ENCODE results near the gene MYCN. TPM values are rescaled to one million over a fixed set of nuclear protein-coding genes. Genes with fewer than 3 reads are reported as not detected.

The MYCN gene
- total and polyA plus RNA-seq, 2 donors (not counting 3 experiments of a cell fraction or from before 2014, with no cell fraction given): 0.47 to 6.8 TPM

- no peaks in the 10 kb centered on the region for H3K79me2 ChIP-seq (ENCODE audit: control insufficient read depth, insufficient read depth, low read length)
- dilution Hi-C loops (cut with MboI; ENCODE audit: extremely low pct_ligation_motif_present, low sequenced_read_pairs): no loop called here
Measured at GRCh38 chr2:15969214-15969613, 28.9 kb downstream of the MYCN start.

More at GRCh38 chr2:15969214-15969613, 28.9 kb downstream of the MYCN start:
- Histone ChIP-seq H3K4me1 (ENCODE audit: control insufficient read depth, extremely low read depth, insufficient read depth, low read length) (no peaks in the 10 kb centered on the region), H3K36me3 (ENCODE audit: control insufficient read depth in 2 of 2, extremely low read depth in 1 of 2, insufficient read depth in 2 of 2, low read length in 2 of 2) (no peaks in the 10 kb centered on the region), H3K4me2 (ENCODE audit: insufficient read depth, low read length) (no peak overlapping the region), H3K9me3 (replicated peaks; ENCODE audit: control insufficient read depth, insufficient read depth, low read length) (no peaks in the 10 kb centered on the region), H2AFZ (ENCODE audit: low read depth, low read length) (no peak overlapping the region), H3K9ac (replicated peaks; ENCODE audit: extremely low read depth, insufficient read depth, low read length) (no peak overlapping the region), H3K9me1 (replicated peaks; ENCODE audit: control insufficient read depth, extremely low read depth, insufficient read depth, low read length) (no peaks in the 10 kb centered on the region), H3K27me3 (ENCODE audit: control insufficient read depth in 2 of 2, insufficient read depth in 2 of 2, low read length in 2 of 2) (no peaks in the 10 kb centered on the region), H4K20me1 (replicated peaks; ENCODE audit: control insufficient read depth, extremely low read depth, insufficient read depth, low read length) (no peaks in the 10 kb centered on the region), H3K4me3 (replicated peaks in 1 of 3; ENCODE audit: insufficient read depth in 1 of 3, low read depth in 1 of 3, low read length in 3 of 3) (no peak overlapping the region), H3K27ac (ENCODE audit: insufficient read depth, low read depth, low read length) (no peak overlapping the region)
- CTCF ChIA-PET: no interaction called here
- FAIRE-seq (no peak), DNase-seq (ENCODE audit: low read depth, low spot score) (no peak)
- BruUV-seq (replicated peaks): no TSS peak
- TF ChIP-seq EZH2 (IDR thresholded peaks at IDR 0.05; ENCODE audit: borderline replicate concordance, low read depth, low read length, severe bottlenecking): no peak
- TF ChIP-seq POLR2AphosphoS5 (IDR thresholded peaks at IDR 0.05; ENCODE audit: insufficient read depth, low read depth, low read length): no peak
- TF ChIP-seq POLR2A (IDR thresholded peaks at IDR 0.05; ENCODE audit: low read depth, low read length): no peak
- TF ChIP-seq MYC (IDR thresholded peaks at IDR 0.05; ENCODE audit: low read depth, low read length): no peak
- TF ChIP-seq JUN (IDR thresholded peaks at IDR 0.05; ENCODE audit: borderline replicate concordance, insufficient read depth, insufficient read length, low read depth): no peak
- no peak for TF ChIP-seq MAX (IDR thresholded peaks at IDR 0.05; ENCODE audit: insufficient read depth, insufficient read length)
- TF ChIP-seq FOS (IDR thresholded peaks at IDR 0.05; ENCODE audit: borderline replicate concordance, insufficient read depth, low read length): no peak
- TF ChIP-seq CTCF (IDR thresholded peaks at IDR 0.05; ENCODE audit: extremely low read depth in 1 of 2, insufficient read depth in 1 of 2, low read depth in 1 of 2, low read length in 2 of 2): no peak
- TF ChIP-seq GATA2 (IDR thresholded peaks at IDR 0.05; ENCODE audit: insufficient read depth, insufficient read length, low read depth, low read length): no peak
- intact Hi-C loops (cut with micrococcal nuclease): no loop called here
- POLR2A ChIA-PET: no interaction called here

All from endothelial cell of umbilical vein (primary cell).